Pancreas (tissue), 10 donors: Measurements from ENCODE around the gene KAZN. TPM values are rescaled to one million over a fixed set of nuclear protein-coding genes. Genes with fewer than 3 reads are reported as not detected.
A peak's percentile ranks its signal among the peaks of the same experiment; 100 is the strongest.

Experiments used
- ATAC-seq, 4 donors: fragments of 200-7000 bp; cut with Tn5 transposase; one replicate each; pipeline versions ENCODE4 v1.8.0 to v1.9.1; 2020; ENCODE audit warnings: mild to moderate bottlenecking in 4 of 4, moderate library complexity in 4 of 4
- DNase-seq, 6 donors: peaks; one replicate each; pipeline ENCODE4 v3.0.0-alpha.2; 2020
- FAIRE-seq: peaks from 2 replicates; lab custom pipeline; 2012; peaks lifted over from hg19 to GRCh38; lab: Jason Lieb, UNC
- H3K27ac ChIP-seq, 4 donors: fragments of 200-600 bp; sonication (generic); 1 replicate in 3 of 4; 2 replicates in 1 of 4; pipeline versions ENCODE4 v1.5.0 to v1.8.0; 2020
- H3K27me3 ChIP-seq, 4 donors: fragments of 200-600 bp; one replicate each; pipeline ENCODE4 v1.8.0; 2021
- H3K36me3 ChIP-seq, 3 donors: fragments of 200-600 bp; sonication (generic) in 1 of 3; one replicate each; pipeline versions ENCODE4 v1.5.0 to v1.8.0; 2020 to 2021
- H3K4me1 ChIP-seq, 3 donors: fragments of 200-600 bp; one replicate each; pipeline ENCODE4 v1.8.0; 2021
- H3K4me3 ChIP-seq, 4 donors: fragments of 200-600 bp; sonication (generic) in 2 of 4; one replicate each; pipeline versions ENCODE4 v1.5.0 to v1.8.0; 2020 to 2021
- H3K9me3 ChIP-seq, 4 donors: fragments of 200-600 bp; one replicate each; pipeline ENCODE4 v1.8.0; 2021
- CTCF ChIP-seq, 4 donors: fragments of 200-600 bp; sonication (generic) in 3 of 4; IDR thresholded peaks; one replicate each; pipeline versions ENCODE4 v1.5.0 to v1.8.0; 2021; ENCODE audit warnings: antibody characterized with exemption in 4 of 4
- WGBS, 2 donors: extraction: QIAGEN DNeasy Blood & Tissue Kit; methylation state at CpG; one replicate each; pipeline ENCODE4 v1.1.7; 2013; 5-methylcytosine and 5-hydroxymethylcytosine counted together
- intact Hi-C, 3 donors: fragments of 100-400 bp; cut with DNase I; formaldehyde crosslinking; loops; one replicate each; pipeline versions ENCODE4 v1.11.1 to v1.14.2; 2022
- polyA plus RNA-seq, 2 donors: library from polyadenylated mRNA; stranded (reverse); fragments of 200-250 nt; gene quantifications; one replicate each; pipeline ENCODE4 v1.2.3, GENCODE V29; 2013
- total RNA-seq, 6 donors: library from RNA; stranded (reverse); fragmentation: NEBNext Ultra II Directional in 4 of 6; extraction: Animal tissue kit (Norgen Biotek cat#: 25700) in 4 of 6; gene quantifications; one replicate each; pipeline versions ENCODE4 v1.2.1 to v1.2.4, GENCODE V29; 2021 to 2023
- donor health status: healthy with polysubstance abuse.
- donor health status: DM: no; HTN: no; CAD: no; lungs with moderate emphysema.
- donor health status: DM: no; HTN: no; CAD: no.
- donor health status: control.
- donor health status: control.
- donor health status: Bipolar disorder and iron deficiency.
- donor health status: DM: yes; HTN: yes; CAD: no.
- donor health status: DM: no; HTN: no; CAD: no.
- donor health status: DM: no; HTN: no; CAD: no.
- donor health status: DM: yes; HTN: yes; CAD: no.

KAZN gene
- total and polyA plus RNA-seq, 8 donors: 2.4 to 6.0 (median 4.1) TPM

GRCh38 chr1:14922942-14923726 is 324.6 kb downstream of the KAZN start:
- no peak overlapping the region for H3K27ac ChIP-seq
- ATAC-seq (peak in 1 of 4 donors; percentile 6), FAIRE-seq (no peak), DNase-seq (peak in 1 of 6 donors; percentile 46)
- 87 to 90% methylated on average over 11 of the region's 11 CpGs for WGBS, 2 donors
- intact Hi-C loops: loop anchor here in 1 of 3 donors (5.0 kb wide), 1 partner anchor 104 kb away; no protein-coding TSS in a partner anchor
- H3K27me3 ChIP-seq: no peaks in the 10 kb centered on the region
- no peaks in the 10 kb centered on the region for H3K36me3 ChIP-seq
- peaks cover 0 to 2% (median 0%) of the 10 kb centered on the region in 3 donors for H3K4me1 ChIP-seq
- peak overlapping the region in 1 of 4 donors; percentile 70 for H3K4me3 ChIP-seq
- no peak for TF ChIP-seq CTCF (IDR thresholded peaks at IDR 0.05)
- no peaks in the 10 kb centered on the region for H3K9me3 ChIP-seq

GRCh38 chr1:14923727-14924452 is 325.4 kb downstream of the KAZN start:
- H3K9me3 ChIP-seq: no peaks in the 10 kb centered on the region
- intact Hi-C loops: loop anchor here in 1 of 3 donors (5.0 kb wide), 1 partner anchor 103 kb away; no protein-coding TSS in a partner anchor
- ATAC-seq: peak; percentile 78 to 86 (median 82)
- peak; percentile 63 to 85 (median 74) for DNase-seq
- no peak overlapping the region for H3K27ac ChIP-seq
- H3K36me3 ChIP-seq: no peaks in the 10 kb centered on the region
- H3K27me3 ChIP-seq: no peaks in the 10 kb centered on the region
- peak overlapping the region in 3 of 4 donors; percentile 53 to 75 (median 70) for H3K4me3 ChIP-seq
- no peak for TF ChIP-seq CTCF (IDR thresholded peaks at IDR 0.05)
- WGBS, 2 donors: 3 to 4% methylated on average over 63 to 101 of the region's 101 CpGs
- FAIRE-seq: no peak
- peaks cover 0 to 2% (median 0%) of the 10 kb centered on the region in 3 donors for H3K4me1 ChIP-seq

GRCh38 chr1:14924455-14925331 is 326.2 kb downstream of the KAZN start:
- no peak overlapping the region for H3K27ac ChIP-seq
- DNase-seq (peak; percentile 48 to 86 (median 65)), FAIRE-seq (no peak), ATAC-seq (peak; percentile 77 to 87 (median 82))
- no peaks in the 10 kb centered on the region for H3K36me3 ChIP-seq
- H3K27me3 ChIP-seq: no peaks in the 10 kb centered on the region
- no peak for TF ChIP-seq CTCF (IDR thresholded peaks at IDR 0.05)
- peaks cover 0 to 2% (median 0%) of the 10 kb centered on the region in 3 donors for H3K4me1 ChIP-seq
- intact Hi-C loops: loop anchor here in 1 of 3 donors (5.0 kb wide), 1 partner anchor 103 kb away; no protein-coding TSS in a partner anchor
- no peaks in the 10 kb centered on the region for H3K9me3 ChIP-seq
- H3K4me3 ChIP-seq: peak overlapping the region; percentile 53 to 75 (median 64)
- 1% methylated on average over 73 to 94 of the region's 94 CpGs for WGBS, 2 donors

DNA sequence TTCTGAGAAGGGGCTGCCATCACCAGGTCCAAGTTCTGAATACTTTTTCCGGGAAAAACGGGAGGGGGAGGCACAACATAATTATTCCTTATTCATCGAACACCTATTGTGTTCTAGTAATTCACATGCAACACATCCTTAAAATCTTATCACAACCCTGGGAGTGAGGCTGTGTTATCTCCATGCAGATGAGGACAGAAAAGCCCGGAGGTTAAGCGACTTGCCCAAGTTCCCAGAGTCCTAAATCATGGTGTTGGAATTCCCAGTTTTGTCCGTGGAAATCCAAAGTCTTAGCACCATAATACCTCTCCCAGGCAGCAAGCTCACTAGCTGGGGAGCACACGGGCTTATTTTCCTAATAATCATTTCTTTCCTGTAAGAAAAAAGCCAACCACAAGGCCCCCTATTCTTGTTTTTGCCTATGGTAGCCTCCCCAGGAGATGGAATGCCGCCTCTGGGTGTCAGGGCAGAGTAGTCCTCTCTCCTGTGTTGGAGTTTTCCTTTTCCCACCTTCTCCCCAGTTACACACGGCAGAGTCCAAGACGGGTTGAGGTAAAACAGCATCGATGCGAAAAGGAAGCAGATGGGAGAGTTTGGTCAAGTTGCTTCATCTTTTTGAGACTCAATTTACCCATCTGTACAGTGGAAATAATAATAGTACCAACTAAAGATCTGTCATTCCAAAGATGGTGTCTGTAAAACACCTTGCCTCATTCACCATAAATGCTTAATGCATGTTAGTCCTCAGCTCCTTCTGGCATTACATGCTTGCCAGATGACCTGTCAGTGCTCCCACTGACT is 327.1 kb downstream of the KAZN start:
- FAIRE-seq: no peak
- Histone ChIP-seq H3K4me1 (peaks cover 0 to 2% (median 0%) of the 10 kb centered on the region in 3 donors), H3K9me3 (no peaks in the 10 kb centered on the region), H3K36me3 (no peaks in the 10 kb centered on the region), H3K4me3 (peak overlapping the region in 2 of 4 donors; percentile 70 to 75), H3K27ac (no peak overlapping the region), H3K27me3 (no peaks in the 10 kb centered on the region)
- ATAC-seq: no peak
- intact Hi-C loops: no loop called here
- 51 to 53% methylated on average over 12 of the region's 12 CpGs for WGBS, 2 donors
- no peak for DNase-seq
- TF ChIP-seq CTCF (IDR thresholded peaks at IDR 0.05): no peak
